Measurements from ENCODE around the gene FOXP1. TPM values are rescaled to one million over a fixed set of nuclear protein-coding genes. Genes with fewer than 3 reads are reported as not detected.

Gene FOXP1
- total RNA-seq, 2 donors from 2014 or later, result 119 to 199 TPM

- no peak for ATAC-seq
- H3K27ac Mint-ChIP-seq, result peak overlapping the region in 1 of 2 donors; percentile 85
- H3K9me3 Mint-ChIP-seq, result no peaks in the 10 kb centered on the region
Observed at GRCh38 chr3:71118436-71118835, 465.1 kb downstream of the FOXP1 start.

GRCh38 chr3:71117572-71118247 lies 465.8 kb downstream of the FOXP1 start:
- ATAC-seq (peak; percentile 52 to 76), DNase-seq (ENCODE audit: low spot score in 2 of 2) (no peak)
- H3K36me3 Mint-ChIP-seq, result peaks cover 21 to 32% of the 10 kb centered on the region in 2 donors

More at GRCh38 chr3:71118436-71118835, 465.1 kb downstream of the FOXP1 start:
- no peak for DNase-seq (ENCODE audit: low spot score in 2 of 2)
- peaks cover 14 to 25% of the 10 kb centered on the region in 2 donors for H3K36me3 Mint-ChIP-seq

DNA sequence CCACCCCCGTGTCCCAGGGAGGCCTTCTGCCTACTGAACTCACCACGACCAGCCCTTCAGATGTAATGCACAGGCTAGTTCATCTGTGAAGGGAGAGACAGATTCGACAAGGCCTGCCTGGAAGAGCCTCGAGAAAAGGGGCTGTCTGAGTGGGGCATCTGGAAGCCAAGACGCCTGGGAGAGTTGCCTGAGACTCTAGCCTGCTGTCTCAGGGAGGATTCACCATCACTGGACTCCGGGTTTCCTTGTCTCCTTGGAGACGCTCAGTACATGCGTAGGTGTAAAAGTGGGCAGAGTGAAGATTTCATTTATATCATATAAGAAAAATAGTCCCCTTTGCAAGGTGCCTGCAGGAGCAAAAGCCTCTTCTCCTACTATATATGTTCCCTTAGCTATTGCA lies 468.9 kb downstream of the FOXP1 start:
- peaks cover 35 to 48% of the 10 kb centered on the region in 2 donors for H3K36me3 Mint-ChIP-seq
- H3K9me3 Mint-ChIP-seq, result no peaks in the 10 kb centered on the region
- ATAC-seq (no peak), DNase-seq (ENCODE audit: low spot score in 2 of 2) (no peak)
- peak overlapping the region in 1 of 2 donors; percentile 56 for H3K27ac Mint-ChIP-seq

More at GRCh38 chr3:71117572-71118247, 465.8 kb downstream of the FOXP1 start:
- H3K27ac Mint-ChIP-seq, result peak overlapping the region; percentile 75 to 85
- no peaks in the 10 kb centered on the region for H3K9me3 Mint-ChIP-seq

DNA sequence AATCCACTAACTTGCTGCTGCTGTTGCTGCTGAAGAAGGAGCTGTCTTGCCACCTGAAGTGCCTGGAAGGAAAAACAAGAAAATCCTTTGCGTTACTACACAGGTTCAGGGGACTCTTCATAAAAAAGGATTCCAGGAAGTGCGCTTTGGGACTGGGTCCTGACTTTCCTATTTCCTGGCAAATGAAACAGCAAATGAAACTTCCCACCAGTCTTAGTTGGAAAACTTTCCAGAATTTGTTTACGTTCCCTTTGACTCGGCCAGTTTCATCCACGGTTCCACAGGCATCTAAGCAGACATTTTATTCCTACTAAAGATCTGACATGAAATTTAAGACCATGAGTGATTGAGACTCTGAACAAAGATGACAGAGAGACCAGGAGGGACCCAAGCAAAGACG lies 471.0 kb downstream of the FOXP1 start:
- DNase-seq (ENCODE audit: low spot score in 2 of 2) (no peak), ATAC-seq (no peak)
- Mint-ChIP-seq H3K27ac (peak overlapping the region; percentile 51 to 93), H3K9me3 (no peaks in the 10 kb centered on the region), H3K36me3 (peaks cover 28 to 34% of the 10 kb centered on the region in 2 donors)

- H3K27ac Mint-ChIP-seq, result peak overlapping the region; percentile 93
- peaks cover 22 to 29% of the 10 kb centered on the region in 2 donors for H3K36me3 Mint-ChIP-seq
- peak; percentile 80 to 88 for ATAC-seq
- no peak for DNase-seq (ENCODE audit: low spot score in 2 of 2)
- no peaks in the 10 kb centered on the region for H3K9me3 Mint-ChIP-seq
Observed at GRCh38 chr3:71111784-71112440, 471.6 kb downstream of the FOXP1 start.

DNA sequence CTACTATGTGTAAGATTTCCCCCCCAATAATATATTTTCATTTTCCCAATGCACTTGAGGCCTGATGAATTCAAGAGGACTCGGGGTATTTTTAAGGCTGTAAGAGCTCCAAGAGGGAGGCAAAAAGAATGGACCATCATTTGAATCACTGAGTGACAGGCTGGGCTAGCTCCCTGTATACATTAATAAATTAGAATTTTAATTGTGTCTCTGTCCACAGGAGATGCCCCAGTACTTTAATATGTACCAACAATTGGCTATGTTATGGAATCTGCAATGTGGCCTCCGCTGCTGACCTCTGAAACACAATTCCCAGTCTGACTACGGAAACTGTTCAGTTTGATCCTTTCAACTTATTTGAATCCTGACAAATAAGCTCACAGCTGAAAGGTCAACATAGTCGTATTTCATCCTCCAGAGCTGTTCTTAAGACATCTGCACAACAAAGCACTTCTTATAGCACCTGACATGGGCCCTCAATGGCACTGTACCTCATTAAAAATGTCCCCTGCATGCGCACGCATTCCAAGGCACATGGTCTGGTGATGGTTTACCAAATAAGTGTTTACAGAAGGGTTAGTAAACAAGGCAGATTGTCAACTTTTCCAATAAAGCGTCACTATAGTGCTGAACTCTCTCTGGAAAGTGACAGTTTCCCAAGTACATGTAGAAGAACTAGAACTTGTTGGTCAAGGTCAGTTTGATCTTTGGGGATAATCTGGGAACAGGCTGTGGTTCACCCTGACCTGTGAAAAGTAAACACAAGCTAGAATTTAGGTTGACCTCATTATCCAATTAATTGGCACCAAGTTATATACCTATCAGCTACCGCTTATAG lies 472.9 kb downstream of the FOXP1 start:
- ATAC-seq (no peak), DNase-seq (ENCODE audit: low spot score in 2 of 2) (no peak)
- H3K36me3 Mint-ChIP-seq, result peaks cover 28 to 29% of the 10 kb centered on the region in 2 donors
- H3K9me3 Mint-ChIP-seq, result no peaks in the 10 kb centered on the region
- H3K27ac Mint-ChIP-seq, result peak overlapping the region in 1 of 2 donors; percentile 93

GRCh38 chr3:71109977-71110285 lies 473.6 kb downstream of the FOXP1 start:
- Mint-ChIP-seq H3K36me3 (peaks cover 34% of the 10 kb centered on the region in 2 donors), H3K9me3 (no peaks in the 10 kb centered on the region), H3K27ac (peak overlapping the region; percentile 16 to 84)
- DNase-seq (ENCODE audit: low spot score in 2 of 2) (no peak), ATAC-seq (no peak)

DNA sequence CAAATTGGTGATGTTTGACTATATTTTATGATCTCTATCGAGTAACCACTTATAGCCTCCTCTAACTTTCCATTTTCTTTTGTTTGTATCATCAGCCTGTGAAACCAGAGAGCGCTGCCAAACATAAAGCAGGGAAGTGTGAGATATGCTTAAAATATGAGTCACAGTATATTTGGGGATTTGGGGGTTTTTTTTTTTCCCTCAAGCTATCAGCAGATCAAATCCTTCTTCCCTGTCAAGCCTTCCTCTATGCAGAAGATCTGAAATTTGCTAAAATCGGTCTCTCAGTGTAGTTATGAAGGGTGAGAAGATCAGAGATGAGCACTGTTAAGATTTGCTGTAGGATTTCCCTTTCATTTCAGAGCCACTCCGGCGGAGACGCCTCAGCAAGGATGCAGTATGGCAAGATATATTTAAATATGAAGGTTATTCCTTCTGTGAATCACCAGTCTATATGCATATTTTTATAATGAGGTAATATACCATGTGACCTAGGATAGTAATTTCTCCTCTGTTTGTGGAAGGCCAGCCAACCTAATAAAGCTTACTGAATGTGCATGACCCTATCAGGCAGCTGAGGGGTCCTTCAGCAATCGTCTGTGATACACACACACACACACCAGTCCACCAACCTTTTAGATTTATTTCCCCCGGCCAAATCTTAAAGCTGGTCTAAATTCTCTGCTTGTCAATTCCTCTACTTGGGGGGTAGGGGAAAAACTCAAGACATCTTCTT lies 474.1 kb downstream of the FOXP1 start:
- DNase-seq (ENCODE audit: low spot score in 2 of 2), result no peak
- peak; percentile 31 to 67 for ATAC-seq
- Mint-ChIP-seq H3K36me3 (peaks cover 31 to 35% of the 10 kb centered on the region in 2 donors), H3K9me3 (no peaks in the 10 kb centered on the region), H3K27ac (peak overlapping the region; percentile 25 to 84)

DNA sequence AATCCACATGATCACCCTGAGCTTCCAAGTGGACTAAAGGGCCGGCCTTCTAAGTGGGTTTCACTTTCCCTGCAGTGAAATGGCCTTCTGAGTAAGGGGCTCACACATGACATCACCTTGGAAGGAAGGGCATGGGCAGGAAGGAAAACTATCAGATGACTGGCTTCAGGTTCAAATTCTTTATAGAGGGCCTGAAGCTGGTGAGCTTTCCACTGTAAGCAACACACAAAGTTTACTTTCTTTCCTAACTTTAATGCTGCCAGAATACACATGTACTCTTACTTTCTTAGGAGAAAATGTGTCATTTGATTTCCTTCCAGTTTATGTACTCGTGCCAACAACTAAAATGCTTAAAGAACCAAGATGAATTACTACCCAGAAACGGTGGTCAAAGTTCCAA lies 475.6 kb downstream of the FOXP1 start:
- peaks cover 30 to 31% of the 10 kb centered on the region in 2 donors for H3K36me3 Mint-ChIP-seq
- no peak for ATAC-seq

DNA sequence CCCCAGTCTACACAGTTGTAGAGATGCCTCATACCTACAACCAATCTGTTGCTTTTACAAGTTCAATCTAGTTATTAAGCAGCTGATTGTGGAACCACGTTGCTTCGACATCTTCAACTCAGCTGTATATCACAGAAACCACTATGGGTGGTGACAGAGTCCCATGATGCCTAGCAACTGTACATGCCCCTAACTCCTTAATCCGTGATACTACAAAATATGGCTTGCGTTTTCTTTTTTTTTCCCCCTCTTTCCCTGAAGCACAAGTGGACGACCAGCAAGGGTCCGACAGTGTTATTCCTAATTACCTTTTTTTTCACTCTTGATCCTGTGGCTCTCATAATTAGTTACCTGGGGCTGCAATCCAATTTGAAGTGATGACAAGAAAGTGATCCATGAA lies 478.6 kb downstream of the FOXP1 start:
- DNase-seq (ENCODE audit: low spot score in 2 of 2), result no peak
- Mint-ChIP-seq H3K36me3 (peaks cover 13 to 28% of the 10 kb centered on the region in 2 donors), H3K27ac (peak overlapping the region in 1 of 2 donors; percentile 25), H3K9me3 (no peaks in the 10 kb centered on the region)
- ATAC-seq, result no peak

More for the DNA sequence above, 475.6 kb downstream of the FOXP1 start:
- no peaks in the 10 kb centered on the region for H3K9me3 Mint-ChIP-seq
- H3K27ac Mint-ChIP-seq, result peak overlapping the region; percentile 57 to 84
- no peak for DNase-seq (ENCODE audit: low spot score in 2 of 2)

- H3K9me3 Mint-ChIP-seq, result no peaks in the 10 kb centered on the region
- ATAC-seq, result no peak
- peaks cover 13 to 32% of the 10 kb centered on the region in 2 donors for H3K36me3 Mint-ChIP-seq
- DNase-seq (ENCODE audit: low spot score in 2 of 2), result no peak
- peak overlapping the region in 1 of 2 donors; percentile 74 for H3K27ac Mint-ChIP-seq
Observed at GRCh38 chr3:71104556-71104955, 479.0 kb downstream of the FOXP1 start.

DNA sequence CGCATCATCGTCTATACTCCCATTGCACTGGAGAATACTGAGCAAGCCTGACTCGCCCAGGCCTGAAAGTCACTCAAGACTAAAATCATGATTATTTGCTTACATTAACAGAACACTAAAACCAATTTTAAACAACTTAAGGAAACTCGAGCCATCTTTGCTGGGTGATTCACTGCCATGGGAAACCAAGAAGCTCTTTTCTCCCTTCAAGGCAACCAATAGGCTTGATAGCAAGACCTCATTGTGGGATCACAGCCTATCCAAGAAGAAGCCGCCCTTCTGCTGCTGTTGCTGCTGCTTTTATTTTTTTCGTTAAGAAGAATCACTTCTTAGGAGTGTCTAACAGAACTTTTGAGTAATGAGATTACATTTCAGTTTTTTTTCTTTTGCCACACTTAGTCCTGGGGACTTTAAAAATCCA lies 479.4 kb downstream of the FOXP1 start:
- Mint-ChIP-seq H3K9me3 (no peaks in the 10 kb centered on the region), H3K36me3 (peaks cover 13 to 34% of the 10 kb centered on the region in 2 donors), H3K27ac (peak overlapping the region in 1 of 2 donors; percentile 74)
- DNase-seq (ENCODE audit: low spot score in 2 of 2) (no peak), ATAC-seq (peak in 1 of 2 donors; percentile 27)

GRCh38 chr3:71103430-71103921 lies 480.1 kb downstream of the FOXP1 start:
- Mint-ChIP-seq H3K9me3 (no peaks in the 10 kb centered on the region), H3K36me3 (peaks cover 13 to 34% of the 10 kb centered on the region in 2 donors), H3K27ac (peak overlapping the region in 1 of 2 donors; percentile 74)
- ATAC-seq (no peak), DNase-seq (ENCODE audit: low spot score in 2 of 2) (no peak)

DNA sequence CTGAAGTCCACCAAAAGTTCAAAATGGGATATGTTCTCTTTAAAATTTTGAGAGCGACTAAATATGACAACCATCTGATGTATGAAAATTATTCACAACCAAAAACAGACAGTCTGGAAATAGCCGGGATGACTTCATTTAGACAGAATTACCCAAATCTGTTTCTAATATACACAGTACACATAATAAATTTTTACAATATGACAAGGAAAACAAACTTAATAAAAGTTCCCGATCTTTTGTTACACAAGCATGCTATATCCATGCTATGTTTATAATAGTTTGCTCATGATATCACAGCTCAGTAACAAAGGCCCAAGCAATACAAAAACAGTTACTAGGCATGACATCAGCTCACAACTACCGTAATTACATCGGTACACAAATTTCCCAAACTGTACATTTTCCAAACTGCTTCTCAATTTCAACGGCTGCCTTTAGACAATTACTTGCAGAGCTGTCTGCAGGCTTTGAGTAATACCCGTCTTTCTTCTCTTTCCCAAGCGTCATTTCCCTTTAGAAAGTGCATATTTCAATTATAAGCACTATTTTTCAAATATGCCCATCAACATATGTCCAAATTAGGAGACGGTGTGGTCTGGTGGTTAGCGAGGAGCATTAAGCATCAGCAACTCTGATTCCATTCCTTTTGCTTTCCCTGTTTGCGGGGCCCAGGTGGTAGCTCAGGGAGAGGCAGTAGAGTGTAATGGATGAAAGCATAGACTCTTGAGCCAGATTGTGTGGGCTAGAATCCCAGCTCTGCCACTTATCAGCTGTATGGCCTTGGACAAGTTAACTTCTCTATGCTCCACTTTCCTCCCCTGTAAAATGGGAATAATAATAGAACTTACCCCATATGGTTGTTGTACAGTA lies 481.2 kb downstream of the FOXP1 start:
- H3K9me3 Mint-ChIP-seq, result no peaks in the 10 kb centered on the region
- peaks cover 13 to 38% of the 10 kb centered on the region in 2 donors for H3K36me3 Mint-ChIP-seq
- no peak for ATAC-seq
- H3K27ac Mint-ChIP-seq, result peak overlapping the region in 1 of 2 donors; percentile 91
- no peak for DNase-seq (ENCODE audit: low spot score in 2 of 2)

DNA sequence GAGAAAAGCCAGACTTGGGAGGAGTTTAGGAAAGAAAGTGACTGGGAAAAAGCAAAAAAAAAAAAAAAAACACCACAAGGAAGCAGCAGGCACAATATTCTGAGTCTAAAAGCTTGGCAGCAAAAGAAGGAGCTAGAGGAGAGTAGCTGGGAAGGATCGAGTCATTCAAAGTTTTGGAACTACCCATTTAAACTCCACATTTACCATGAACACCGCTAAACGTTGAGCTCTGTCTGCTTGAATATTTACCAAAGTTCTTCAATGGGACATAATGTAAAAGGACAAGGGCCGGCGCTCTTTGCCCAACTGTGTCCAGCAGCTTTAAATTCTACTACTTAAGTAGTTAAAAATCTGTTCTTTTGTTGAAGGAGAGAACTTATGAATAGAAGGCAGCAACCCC lies 481.9 kb downstream of the FOXP1 start:
- H3K36me3 Mint-ChIP-seq, result peaks cover 13 to 38% of the 10 kb centered on the region in 2 donors
- ATAC-seq, result peak in 1 of 2 donors; percentile 28
- DNase-seq (ENCODE audit: low spot score in 2 of 2), result no peak
- H3K9me3 Mint-ChIP-seq, result no peaks in the 10 kb centered on the region
- H3K27ac Mint-ChIP-seq, result peak overlapping the region; percentile 75 to 91

Measured in activated naive CD4-positive, alpha-beta T cell treated with anti-CD3 and anti-CD28 coated beads, Interleukin-2, amount 50 U/mL, for 72 hours (primary cell).